IPS-NIHi11 (cell line): ENCODE results near the gene ZBTB20.
"Not testable (repeated sequence)": the region's sequence is repeated elsewhere in the genome, so short reads cannot be mapped to it uniquely, and the experiment has no call there.

Source experiments
- DNase-seq: peaks from one replicate; pipeline ENCODE4 v3.0.0; 2012; ENCODE audit warnings: mixed read lengths, low spot score

Gene ZBTB20

DNA sequence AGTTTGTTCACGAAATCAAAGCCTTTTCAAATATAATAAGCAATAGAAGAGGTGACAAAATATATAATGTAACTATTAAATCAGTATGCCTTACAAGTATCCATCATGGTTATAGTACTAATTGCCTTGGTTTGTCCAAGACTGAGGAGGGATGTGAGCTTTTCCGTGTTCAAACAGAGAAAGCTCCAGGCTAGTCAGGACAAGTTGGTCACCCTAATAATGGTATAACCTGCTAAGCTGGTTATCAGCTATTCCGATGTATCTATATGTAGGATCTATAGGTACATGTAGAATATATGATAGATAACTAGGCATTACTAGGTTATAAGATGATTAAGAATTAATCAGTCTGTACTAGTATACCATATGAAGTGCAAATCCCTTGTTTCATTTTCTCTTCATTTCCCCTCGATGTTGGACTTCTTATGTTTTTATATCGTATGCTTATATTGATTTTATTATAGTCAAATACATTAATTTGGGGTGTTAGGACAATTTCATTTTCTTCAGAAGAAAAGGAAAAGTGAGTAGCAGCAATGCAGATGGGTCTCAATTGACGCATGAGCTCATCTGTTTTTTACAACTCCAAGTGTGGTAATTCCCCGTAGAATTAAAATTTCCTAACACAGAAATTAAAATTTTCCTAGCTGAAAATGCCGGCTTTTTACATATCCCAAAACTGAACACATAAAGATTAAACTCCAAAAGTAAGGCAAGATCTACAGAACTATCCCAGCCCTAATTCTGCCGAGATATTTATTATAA is 434.2 kb downstream of the ZBTB20 start:
- no peak for DNase-seq

DNA sequence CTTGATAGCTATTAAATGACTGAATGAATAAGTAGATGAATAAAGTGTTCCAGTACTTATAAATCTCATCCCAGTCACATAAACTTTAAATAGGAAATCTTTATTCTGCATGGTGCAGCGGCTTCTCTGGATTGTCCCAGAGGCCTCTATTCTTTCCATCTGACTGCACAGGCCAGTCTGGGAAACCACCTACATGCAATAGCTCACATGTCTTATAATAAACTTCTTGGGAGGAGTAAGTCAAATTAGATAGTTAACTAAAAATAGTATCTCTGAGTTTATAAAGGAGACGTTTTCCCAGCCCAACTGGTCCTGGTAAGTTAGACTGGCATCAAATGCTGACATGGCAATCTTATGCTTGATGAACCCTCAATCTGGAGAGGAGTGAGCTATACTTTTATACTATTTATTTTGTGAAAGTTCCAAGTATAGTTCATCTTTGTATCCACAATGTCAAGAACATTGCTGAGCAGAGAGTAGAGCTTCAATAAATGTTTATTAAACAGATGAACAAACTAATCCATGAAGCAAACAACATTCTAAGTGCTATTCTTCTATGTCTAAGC is 435.7 kb downstream of the ZBTB20 start:
- no peak for DNase-seq

DNA sequence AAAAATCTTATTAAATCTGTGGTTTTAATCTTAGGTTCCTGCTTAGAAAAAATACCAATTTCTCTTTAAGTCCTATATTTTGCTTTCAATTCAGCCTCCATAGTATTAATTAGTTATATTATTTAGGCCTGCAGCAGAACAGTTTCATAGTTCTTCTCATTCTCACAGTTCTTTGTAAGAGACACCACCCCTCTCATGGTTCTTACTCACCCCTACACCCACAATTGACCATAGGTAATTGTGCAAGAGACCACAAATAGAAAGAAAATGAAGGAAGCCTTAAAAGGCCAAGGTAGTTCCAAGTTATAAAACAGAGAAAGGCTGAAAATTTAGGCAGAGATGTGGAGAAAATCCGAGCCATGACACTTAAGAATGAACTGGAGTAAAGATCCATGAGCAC is 438.0 kb downstream of the ZBTB20 start:
- no peak for DNase-seq

DNA sequence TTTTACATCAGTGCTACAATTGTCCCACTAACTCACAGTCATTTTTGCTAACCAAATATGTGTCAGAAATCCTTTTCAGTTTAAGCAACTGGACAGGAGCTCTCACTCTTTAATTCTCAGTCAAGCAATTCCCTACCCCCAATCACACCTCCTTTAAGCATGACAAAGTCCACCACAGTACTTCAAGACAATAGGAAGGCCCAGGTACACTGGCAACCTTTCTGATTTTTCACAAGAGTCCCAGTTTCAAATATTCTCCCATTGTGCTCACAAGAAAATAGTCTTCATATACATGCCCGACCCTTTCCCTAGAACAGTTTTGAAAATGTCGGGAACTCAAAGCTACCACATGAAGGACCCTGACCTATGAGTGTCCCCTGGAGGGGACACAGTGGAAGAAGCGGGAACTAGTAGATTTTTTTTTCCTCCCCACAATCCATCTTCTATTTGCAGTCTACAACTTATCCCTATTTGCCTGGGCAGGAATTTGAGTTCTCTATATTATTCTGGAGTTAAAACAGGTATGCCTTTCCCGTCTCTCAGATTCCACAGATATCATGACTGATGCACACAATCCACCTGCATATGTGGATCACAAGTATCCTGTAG is 439.7 kb downstream of the ZBTB20 start:
- no peak for DNase-seq

DNA sequence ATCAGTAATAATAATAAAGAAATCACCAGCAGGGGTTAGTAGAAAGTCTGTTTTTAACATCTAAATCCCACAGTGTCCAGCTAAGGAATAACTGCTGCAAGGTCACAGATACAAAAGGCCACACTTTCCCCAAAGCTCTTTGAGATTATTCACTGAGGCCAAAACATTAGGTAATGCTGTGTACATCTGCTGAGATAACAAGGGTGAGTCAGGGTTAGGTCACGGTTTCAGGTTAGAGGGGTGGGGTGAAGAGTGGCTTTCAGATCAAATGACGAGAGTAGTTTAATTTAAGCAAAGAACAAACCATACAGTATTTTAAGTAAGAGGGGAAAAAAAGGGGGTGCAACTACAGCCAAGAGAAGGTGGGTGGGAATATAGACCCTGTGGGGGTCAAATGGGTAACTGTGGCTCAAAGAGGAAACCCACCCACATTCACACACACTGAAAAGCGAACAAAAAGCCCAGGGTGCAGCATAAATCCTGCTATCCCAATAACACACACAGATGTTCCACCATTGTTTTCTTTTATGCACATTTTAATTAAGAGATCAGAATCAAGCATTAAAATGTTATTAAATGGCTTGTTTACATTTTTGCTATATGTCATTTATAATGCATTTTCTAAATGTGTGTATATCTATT is 440.4 kb downstream of the ZBTB20 start:
- no peak for DNase-seq

DNA sequence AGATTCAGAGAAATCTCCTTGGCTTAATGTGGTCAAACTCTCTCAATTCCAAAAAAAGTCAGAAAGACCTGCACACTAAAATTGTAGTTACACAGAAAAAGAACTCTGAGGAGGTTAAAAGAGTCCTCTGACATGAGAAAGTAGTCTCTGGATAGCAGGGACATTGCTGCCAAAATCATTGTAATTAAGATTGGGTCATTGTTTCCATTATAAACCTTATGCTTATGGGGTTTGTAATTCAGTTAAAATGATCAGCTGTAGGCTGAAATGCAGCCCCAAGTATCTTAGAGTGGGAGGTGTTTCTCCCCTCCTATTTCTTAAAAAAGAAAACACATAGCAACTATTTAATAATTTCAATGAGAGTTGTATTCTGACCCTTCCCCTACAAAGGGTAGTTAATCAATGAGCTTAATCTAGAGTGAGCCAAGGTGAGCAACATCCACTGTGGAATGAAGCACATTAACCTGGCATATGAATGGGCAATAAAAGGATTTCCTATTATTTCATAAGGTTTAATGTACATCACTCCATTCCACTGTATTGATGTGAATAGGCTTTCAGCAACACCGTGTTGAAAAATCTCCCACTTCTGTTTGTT is 446.4 kb downstream of the ZBTB20 start:
- no peak for DNase-seq

DNA sequence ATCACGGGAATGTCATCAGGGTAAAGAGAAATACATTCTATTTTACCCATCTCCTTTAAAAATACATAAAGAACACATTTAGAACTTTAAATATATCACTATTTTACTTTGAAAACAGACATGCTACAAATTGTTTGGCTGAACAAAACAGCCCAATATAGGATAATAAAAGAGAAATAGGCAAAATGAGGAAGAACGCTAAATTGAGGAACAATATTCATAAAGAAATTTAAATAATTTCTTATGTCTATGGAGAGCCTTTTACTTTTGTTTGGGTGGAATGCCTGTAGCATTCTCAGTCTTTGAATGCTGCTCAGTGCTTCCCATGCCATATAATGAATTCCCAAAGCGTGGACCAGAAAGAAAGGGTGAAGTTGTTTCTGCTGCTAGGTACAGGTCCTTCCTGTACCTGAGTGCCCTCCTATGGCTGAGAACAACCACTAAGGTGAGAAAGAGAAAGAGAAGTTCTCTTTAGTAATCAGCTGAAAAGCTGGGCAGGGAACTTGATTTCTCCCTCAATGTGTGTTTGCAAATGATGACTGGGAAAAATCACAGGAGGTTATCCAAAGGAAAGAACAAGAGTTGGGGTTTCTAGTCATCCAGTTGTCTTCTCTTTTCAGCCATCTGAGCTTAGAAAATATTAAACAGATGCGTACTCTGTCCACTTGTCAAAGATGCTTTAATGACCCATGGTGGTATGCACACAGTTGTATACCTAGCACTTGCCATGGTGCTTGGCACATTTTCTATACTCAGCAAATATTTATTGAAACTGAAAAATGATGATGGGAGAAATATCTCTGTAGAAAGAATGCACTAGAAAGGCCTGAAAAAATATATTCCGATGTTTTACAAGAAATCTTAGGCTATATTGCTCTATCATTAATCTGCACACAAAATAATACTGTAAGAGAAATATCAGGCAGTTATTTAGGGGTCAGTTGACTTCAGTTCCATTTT is 448.7 kb downstream of the ZBTB20 start:
- no peak for DNase-seq

DNA sequence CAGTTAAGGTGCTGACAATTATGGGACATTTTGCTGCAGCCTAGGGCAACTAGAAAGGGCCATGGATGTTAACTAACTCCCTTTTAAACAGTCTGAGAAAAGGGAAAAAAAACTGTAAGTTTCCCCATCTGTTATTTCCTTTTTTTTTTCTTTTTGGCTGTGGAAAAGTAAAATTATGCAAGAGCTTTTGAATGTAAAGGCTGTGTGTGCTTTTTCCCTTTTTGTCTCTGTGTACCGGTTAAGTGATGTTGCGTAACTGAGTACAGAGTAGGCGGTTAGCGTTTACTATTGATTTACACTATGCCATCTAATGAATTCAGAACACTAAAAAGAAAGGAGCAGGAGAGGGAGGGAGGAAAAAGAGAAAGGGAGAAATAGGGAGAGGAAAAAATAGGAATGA is 449.7 kb downstream of the ZBTB20 start:
- DNase-seq = no peak

DNA sequence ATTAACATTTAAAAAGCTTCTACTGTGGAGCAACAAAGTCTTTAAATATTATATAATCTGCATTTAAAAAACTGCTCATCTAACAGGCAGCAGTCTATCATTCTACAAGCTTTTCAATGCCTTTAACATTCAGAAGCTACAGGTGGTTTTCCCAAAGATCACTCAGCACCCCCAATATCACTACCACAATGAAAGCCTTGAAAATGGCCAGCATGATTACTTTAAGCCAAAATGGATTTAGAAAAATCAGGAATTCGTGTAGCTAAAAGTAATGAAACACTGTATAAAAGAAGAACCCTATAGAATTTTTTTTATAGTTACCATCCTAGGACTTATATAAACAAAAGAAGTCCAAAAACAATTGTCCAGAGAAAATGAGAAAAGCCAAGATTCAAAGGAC is 452.8 kb downstream of the ZBTB20 start:
- no peak for DNase-seq

DNA sequence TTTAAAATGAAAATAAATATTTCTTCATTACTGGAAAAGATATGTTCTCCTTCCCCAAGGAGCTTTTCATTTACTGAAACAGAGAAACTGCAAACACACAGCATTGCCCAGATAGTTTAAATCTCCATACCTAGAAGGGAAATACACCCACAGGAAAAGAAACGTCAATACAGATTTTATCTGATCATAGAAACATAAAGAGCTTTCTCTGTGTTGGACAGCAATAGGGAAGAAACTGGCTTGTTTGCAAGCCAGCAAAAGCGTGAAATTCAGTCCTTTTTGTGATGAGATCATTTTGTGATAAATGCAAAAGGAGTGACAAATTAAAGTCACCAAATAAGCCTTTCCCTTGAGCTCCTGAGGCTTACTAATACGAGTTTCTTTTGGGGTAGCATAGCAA is 455.2 kb downstream of the ZBTB20 start:
- no peak for DNase-seq

DNA sequence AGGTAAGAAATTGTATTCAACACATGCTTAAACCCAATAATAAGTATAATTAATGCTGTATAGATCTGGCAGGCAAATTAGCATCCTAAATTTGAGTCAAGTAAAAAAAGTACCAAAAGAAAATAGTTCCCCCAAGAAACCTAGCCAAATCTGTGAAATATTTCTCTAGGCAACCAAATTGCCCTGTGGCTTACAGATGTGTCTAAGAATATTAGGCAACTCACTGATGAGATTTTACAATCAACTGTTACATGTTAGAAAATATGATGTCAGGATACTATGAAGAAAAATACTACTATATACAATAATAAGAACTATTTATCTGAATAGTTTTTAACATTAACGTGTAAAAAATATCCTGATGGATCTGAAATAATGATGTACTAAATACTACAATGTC is 456.2 kb downstream of the ZBTB20 start:
- DNase-seq = no peak

DNA sequence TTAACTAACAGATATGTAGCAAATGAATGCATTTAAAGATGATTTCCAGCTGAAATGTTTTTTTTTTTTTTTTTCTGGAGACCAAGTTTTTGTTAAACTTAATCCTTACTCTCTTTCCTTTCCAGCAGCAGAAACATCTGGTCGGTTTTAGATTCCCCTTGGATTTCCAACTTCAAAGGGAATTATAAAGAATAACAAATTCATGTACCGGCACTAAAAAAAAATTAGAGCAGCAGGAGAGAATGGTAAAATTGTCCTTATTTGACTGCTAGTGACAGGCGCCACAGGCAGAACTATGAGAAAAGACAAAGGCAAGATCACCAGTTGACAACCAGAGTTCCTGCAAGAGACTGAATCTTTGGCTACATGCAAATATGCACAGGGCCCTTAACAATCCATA is 459.9 kb downstream of the ZBTB20 start:
- no peak for DNase-seq

DNA sequence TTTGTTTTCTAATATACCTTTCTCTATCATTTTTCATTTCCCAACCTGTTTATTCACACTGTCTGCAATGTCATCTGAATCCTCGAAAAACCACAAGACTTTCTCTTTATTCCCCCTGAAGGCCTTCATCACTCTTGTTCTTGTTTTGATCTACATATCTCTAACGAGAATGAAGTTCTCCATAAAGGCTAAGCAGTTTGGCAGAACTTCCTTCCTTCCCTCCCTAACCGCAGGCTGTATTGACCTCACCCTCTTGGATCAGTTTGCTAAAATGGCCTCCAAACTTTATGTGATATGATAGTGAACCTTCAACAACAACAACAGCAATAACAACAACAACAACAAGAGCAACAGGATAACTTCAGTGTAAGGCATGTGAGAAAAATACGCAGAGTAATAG is 460.5 kb downstream of the ZBTB20 start:
- no peak for DNase-seq

DNA sequence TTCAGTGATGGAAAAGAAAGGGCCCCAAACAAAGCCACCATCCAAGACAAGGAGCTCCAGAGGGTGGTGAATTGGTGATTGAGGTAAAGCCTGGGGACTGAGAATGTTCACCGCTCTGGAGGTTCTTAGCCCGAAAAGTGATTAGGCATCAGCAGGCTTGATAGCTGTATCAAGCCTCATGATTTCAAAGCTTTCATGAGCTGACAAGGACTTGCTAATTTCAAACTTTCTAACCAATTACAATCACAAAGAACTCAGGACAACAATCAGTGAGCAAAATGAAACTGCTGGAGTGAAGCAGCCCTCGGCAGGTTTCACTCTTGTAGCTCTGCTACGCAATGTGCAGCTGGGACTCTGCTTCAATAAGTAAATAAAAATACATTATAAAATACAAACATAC is 461.9 kb downstream of the ZBTB20 start:
- no peak for DNase-seq

DNA sequence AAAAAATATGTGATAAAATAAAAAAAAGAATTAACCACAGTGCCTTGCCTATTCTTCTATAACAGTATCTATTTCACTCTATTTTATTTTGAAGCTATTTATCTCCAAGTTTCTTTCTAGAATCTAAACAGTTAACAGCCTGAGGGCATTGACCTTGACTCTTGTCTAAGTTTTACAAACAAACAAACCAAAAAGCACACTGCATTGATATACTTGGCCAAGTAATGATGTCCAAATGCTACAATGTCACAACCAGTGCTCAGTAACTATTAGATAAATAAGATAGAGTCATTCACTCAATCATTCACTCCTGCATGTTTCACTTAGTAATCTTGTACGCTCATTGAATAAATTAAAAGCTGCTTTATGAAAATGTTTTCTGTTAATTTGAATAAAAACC is 466.8 kb downstream of the ZBTB20 start:
- no peak for DNase-seq

DNA sequence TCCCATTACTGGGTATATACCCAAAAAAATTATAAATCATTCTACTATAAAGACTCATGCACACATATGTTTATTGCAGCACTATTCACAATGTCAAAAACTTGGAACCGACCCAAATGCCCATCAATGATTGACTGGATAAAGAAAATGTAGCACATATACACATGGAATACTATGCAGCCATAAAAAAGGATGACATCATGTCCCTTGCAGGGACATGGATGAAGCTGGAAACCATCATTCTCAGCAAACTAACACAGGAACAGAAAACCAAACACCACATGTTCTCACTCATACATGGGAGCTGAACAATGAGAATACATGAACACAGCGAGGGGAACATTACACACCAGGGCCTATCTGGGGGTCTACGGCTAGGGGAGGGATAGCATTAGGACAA is 467.3 kb downstream of the ZBTB20 start:
- DNase-seq = not testable (repeated sequence)

DNA sequence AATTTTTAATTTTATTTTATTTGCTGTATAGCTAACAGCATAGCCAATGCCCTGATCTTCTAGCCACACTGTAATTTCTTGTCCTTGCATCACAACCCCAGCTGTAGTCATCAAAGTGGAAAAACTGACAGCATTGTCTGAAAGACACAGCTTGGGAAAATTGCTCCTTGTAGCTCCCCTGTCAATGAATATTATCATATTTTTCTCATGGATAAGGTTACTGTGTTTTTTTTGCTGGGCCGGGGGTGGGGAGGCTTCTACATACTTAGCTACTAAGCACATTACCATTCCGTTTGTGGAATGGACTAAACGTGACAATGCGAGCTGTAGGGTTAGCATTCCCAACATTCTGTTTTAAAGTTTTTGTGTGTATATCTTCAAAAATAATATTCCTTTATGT is 472.0 kb downstream of the ZBTB20 start:
- DNase-seq = no peak

DNA sequence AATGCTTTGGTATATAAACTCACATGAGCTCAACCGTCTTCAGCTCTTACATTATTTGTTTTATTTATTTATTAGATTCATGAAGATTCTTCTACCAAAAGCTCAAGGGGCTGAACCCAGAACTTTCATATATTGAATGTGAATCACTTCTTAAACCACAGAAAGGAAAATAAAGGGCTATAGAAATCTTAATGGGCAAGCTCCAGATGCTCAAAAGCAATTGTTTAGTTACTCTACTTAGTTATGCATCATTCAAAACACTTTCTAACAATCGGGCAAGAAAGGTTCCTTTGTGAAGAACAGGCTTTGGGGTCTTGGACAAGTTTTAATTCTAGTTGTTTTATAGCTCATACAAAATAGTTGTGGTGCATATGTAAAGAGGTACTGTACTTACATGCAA is 473.1 kb downstream of the ZBTB20 start:
- no peak for DNase-seq

DNA sequence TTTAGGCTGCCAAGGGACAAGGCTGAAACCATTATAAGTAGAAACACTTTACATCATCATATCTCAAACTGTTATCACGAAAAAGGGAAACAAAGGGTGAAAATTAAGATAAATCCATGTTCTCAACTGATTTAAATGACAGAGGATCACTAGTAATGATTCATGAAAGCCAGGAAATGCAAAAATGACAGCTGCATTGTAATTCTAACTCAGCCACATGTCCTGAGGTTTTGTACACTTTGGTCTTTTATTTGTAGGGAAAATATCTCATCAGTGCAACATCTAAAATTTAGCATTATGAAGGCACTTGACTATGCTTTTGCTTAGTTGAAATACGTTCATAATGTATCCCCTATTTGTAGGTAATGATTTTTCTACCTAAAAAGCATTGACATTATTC is 473.6 kb downstream of the ZBTB20 start:
- no peak for DNase-seq

DNA sequence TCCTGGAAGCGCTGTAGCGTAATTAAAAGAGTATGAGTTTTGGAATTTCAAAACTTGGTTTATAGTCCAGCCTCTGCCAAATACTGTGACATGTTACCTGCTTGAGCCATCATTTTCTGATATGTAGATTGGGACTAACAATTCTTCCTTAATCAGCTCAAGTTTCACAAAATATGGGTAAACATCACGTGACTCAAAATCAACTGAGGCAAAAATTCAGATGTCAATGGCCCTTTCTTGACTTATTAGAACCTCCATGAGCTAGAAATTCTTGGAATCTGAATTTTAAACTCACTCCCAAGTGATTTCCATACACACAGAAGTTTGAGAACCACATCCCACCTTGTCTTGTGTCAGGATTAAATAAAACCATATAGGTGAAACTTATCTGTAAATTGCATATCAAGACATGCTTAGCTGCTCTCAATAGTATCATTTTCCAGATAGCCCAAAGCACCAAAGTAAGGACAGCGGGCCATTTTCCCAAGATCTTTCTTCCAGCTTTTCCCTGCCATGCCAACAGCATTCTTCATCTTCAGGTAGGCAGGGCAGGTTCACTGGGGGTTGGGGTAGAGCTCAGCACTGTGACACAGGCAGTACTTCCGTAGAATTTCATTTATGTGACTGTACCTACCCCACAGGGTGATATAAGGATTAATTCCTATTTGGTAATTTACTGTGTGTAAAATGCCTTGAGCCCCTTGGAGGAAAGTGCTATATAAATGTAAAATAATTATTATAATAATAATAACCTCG is 474.2 kb downstream of the ZBTB20 start:
- no peak for DNase-seq
